Ishikawa (cell line): Measurements from ENCODE around the gene PATJ.

Experiments used
- CEBPB ChIP-seq: IDR thresholded peaks from 2 replicates; pipeline ENCODE4 v1.6.1; 2012
- EGR1 ChIP-seq: IDR thresholded peaks from 2 replicates; pipeline ENCODE4 v1.6.1; 2012
- EP300 ChIP-seq: IDR thresholded peaks from 2 replicates; pipeline ENCODE4 v1.6.1; 2012; ENCODE audit warnings: borderline replicate concordance
- REST ChIP-seq: IDR thresholded peaks from 2 replicates; pipeline ENCODE4 v1.6.1; 2012; ENCODE audit warnings: low read depth, mild to moderate bottlenecking
- TAF1 ChIP-seq: IDR thresholded peaks from 2 replicates; pipeline ENCODE4 v1.6.1; 2012; ENCODE audit warnings: low read depth, mild to moderate bottlenecking
- ZBTB7A ChIP-seq: IDR thresholded peaks from 2 replicates; pipeline ENCODE4 v1.6.1; 2012; ENCODE audit warnings: low read depth

DNA sequence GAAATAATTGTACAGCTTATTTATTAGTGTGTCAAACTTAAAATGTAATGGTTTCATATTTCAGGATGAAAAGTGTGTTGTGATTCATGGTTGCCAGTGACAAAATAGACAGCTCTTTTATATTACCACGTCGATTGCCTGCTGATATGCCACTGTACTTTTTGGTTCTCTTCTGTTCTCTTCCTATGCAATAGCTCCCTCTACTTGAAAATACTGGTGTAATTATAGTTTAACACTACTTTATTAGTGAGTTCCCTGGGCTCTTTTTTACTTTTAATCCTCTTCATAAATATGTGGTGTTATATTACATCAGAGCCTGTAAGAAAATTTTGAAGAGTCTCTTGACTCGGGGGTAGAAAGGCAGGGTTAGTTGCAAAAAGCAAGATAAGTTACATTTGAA is 111.3 kb downstream of the PATJ start:
- TF ChIP-seq REST, result no peak
- TF ChIP-seq ZBTB7A, result no peak
- no peak for TF ChIP-seq EP300
- no peak for TF ChIP-seq TAF1
- TF ChIP-seq CEBPB, result no peak
- TF ChIP-seq EGR1, result no peak
